Measurements from ENCODE around the gene RALGAPB.

- TF ChIP-seq CTCF (IDR thresholded peaks at IDR 0.05) (peak; percentile 99), ZFX (IDR thresholded peaks at IDR 0.05; ENCODE audit: borderline replicate concordance) (no peak)
These were observed 37.7 kb upstream of the RALGAPB start, which contains the start of gene SNHG17 for GRCh38 chr20:38434770-38435554.

Measured in 22Rv1 (cell line).